Gastrocnemius medialis (tissue), 4 donors: ENCODE results near the gene RALGAPA2.

ENCODE experiments used
- CTCF ChIP-seq, 5 experiments: fragments of 450-650 bp in 3 of 5; fragments of 200-600 bp in 2 of 5; sonication (generic) in 2 of 5; IDR thresholded peaks in 4 of 5; conservative IDR thresholded peaks in 1 of 5; 1 replicate in 4 of 5; 2 replicates in 1 of 5; pipeline ENCODE4 v1.5.1; 2016 to 2019; ENCODE audit warnings: antibody characterized with exemption in 5 of 5, mild to moderate bottlenecking in 3 of 5, moderate library complexity in 3 of 5
- POLR2A ChIP-seq, 2 donors: fragments of 450-650 bp; IDR thresholded peaks; one replicate each; pipeline ENCODE4 v1.6.1; 2017; ENCODE audit warnings: antibody characterized with exemption in 2 of 2, mild to moderate bottlenecking in 2 of 2, moderate library complexity in 2 of 2

DNA sequence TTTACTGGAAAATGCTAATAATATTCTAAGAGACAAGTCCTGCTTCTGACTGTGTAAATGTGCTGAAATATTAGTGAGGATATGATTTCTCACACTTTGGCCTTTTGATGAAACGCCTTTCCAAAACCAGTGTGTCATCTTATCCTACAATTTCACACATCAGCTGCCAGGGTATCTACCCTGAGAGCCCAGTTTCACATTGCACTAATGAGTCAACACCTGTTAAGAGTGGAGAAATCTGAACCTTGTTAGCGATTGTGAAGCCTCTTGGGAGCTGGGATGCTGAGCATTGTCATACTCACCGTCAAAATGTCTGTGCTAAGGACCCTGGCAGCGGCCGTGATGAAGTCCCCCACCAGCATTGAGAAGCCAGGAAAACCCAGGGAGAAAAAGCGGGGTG is 166.0 kb downstream of the RALGAPA2 start:
- TF ChIP-seq CTCF (IDR thresholded peaks at IDR 0.05 in 4 of 5, conservative IDR thresholded peaks at IDR 0.05 in 1 of 5) (no peak), POLR2A (IDR thresholded peaks at IDR 0.05) (no peak)
